ENCODE measurements around the gene CIZ1. TPM values are rescaled to one million over a fixed set of nuclear protein-coding genes. Genes with fewer than 3 reads are reported as not detected.
A peak's percentile ranks its signal among the peaks of the same experiment; 100 is the strongest.

CIZ1 gene
- total RNA-seq, 1 donor from 2014 or later, result 164 TPM

DNA sequence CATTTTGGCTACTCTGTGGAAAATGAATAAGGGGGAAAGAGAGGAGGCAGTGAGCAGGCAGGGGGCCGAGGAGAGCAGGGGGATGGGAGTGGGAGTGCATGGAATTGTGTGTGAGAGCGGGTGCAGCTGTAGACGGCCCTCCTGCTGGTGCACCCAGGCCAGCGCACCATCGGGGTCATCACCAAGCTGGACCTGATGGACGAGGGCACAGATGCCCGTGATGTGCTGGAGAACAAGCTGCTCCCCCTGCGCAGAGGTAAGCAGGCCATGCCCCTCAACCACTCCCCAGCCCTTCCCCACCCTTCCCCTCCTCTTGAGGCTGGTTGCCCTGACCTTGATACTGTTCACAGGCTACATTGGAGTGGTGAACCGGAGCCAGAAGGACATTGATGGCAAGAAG lies 28.5 kb upstream of the CIZ1 start:
- no peak overlapping the region for H3K4me3 Mint-ChIP-seq (ENCODE audit: low read depth)

DNA sequence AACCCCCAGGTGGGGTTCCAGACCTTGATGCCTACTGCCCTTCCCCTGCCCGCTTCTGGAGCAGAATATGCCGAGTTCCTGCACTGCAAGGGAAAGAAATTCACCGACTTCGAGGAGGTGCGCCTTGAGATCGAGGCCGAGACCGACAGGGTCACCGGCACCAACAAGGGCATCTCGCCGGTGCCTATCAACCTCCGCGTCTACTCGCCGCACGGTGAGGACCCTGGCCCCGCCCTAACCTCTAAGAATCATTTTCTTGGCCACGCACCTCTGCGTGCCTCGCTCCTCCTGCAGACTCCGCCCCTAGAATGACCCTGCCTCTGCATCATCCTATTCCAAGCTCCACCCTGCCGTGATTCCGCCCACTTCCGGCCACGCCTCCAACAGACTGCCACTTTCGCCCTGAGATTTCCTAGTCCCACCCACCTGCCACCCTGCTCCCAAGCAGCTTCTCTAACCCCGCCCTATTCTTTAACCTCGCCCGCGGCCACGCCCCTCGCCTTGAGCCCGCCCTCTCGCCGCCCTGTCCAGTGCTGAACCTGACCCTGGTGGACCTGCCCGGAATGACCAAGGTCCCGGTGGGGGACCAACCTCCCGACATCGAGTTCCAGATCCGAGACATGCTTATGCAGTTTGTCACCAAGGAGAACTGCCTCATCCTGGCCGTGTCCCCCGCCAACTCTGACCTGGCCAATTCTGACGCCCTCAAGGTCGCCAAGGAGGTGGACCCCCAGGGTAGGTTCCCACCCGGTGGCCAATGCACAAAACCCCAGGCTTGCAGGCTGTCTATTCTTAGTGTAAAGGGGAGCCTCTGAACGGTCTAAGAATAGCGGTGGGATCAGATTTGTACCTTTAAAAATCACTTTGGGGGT lies 27.4 kb upstream of the CIZ1 start:
- H3K36me3 Mint-ChIP-seq (ENCODE audit: insufficient read depth), result no peaks in the 10 kb centered on the region
- peak; percentile 87 for DNase-seq (ENCODE audit: low spot score, unreplicated experiment)
- H3K27ac Mint-ChIP-seq, result peak overlapping the region; percentile 44
- TF ChIP-seq, protein P1, sequence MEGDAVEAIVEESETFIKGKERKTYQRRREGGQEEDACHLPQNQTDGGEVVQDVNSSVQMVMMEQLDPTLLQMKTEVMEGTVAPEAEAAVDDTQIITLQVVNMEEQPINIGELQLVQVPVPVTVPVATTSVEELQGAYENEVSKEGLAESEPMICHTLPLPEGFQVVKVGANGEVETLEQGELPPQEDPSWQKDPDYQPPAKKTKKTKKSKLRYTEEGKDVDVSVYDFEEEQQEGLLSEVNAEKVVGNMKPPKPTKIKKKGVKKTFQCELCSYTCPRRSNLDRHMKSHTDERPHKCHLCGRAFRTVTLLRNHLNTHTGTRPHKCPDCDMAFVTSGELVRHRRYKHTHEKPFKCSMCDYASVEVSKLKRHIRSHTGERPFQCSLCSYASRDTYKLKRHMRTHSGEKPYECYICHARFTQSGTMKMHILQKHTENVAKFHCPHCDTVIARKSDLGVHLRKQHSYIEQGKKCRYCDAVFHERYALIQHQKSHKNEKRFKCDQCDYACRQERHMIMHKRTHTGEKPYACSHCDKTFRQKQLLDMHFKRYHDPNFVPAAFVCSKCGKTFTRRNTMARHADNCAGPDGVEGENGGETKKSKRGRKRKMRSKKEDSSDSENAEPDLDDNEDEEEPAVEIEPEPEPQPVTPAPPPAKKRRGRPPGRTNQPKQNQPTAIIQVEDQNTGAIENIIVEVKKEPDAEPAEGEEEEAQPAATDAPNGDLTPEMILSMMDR (IDR thresholded peaks at IDR 0.05; ENCODE audit: unreplicated experiment), result peak; percentile 22
- no peaks in the 10 kb centered on the region for H3K9me3 Mint-ChIP-seq (ENCODE audit: low read depth)
- H3K27me3 Mint-ChIP-seq, result peaks cover 3% of the 10 kb centered on the region
- peak overlapping the region; percentile 68 for H3K4me3 Mint-ChIP-seq (ENCODE audit: low read depth)
- peaks cover 6% of the 10 kb centered on the region for H3K4me1 Mint-ChIP-seq (ENCODE audit: low read depth)

More for the DNA sequence above, 28.5 kb upstream of the CIZ1 start:
- Mint-ChIP-seq H3K4me1 (ENCODE audit: low read depth) (peaks cover 6% of the 10 kb centered on the region), H3K27ac (no peak overlapping the region), H3K36me3 (ENCODE audit: insufficient read depth) (no peaks in the 10 kb centered on the region), H3K27me3 (peaks cover 3% of the 10 kb centered on the region), H3K9me3 (ENCODE audit: low read depth) (no peaks in the 10 kb centered on the region)
- DNase-seq (ENCODE audit: low spot score, unreplicated experiment), result no peak
- TF ChIP-seq, protein P1 (IDR thresholded peaks at IDR 0.05; ENCODE audit: unreplicated experiment), result no peak

DNA sequence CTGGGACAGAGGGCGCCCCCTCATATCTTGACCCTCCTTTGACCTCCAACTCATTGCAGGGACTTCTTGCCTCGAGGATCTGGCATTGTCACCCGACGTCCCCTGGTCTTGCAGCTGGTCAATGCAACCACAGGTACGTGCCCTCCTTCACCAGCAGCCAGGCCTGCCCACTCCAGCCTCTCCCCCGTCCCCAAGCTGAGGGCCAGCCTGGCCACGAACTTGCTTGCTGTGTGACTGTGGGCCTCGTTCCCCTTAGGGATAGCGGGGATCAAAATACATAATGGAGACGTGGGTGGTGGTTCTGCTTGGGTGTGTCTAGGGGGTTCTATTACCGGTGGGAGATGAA lies 26.8 kb upstream of the CIZ1 start:
- Mint-ChIP-seq H3K4me3 (ENCODE audit: low read depth) (peak overlapping the region; percentile 68), H3K9me3 (ENCODE audit: low read depth) (no peaks in the 10 kb centered on the region), H3K27me3 (peaks cover 3% of the 10 kb centered on the region), H3K27ac (peak overlapping the region; percentile 44), H3K36me3 (ENCODE audit: insufficient read depth) (no peaks in the 10 kb centered on the region), H3K4me1 (ENCODE audit: low read depth) (peaks cover 6% of the 10 kb centered on the region)
- DNase-seq (ENCODE audit: low spot score, unreplicated experiment), result no peak
- TF ChIP-seq, protein P1 (IDR thresholded peaks at IDR 0.05; ENCODE audit: unreplicated experiment), result no peak

DNA sequence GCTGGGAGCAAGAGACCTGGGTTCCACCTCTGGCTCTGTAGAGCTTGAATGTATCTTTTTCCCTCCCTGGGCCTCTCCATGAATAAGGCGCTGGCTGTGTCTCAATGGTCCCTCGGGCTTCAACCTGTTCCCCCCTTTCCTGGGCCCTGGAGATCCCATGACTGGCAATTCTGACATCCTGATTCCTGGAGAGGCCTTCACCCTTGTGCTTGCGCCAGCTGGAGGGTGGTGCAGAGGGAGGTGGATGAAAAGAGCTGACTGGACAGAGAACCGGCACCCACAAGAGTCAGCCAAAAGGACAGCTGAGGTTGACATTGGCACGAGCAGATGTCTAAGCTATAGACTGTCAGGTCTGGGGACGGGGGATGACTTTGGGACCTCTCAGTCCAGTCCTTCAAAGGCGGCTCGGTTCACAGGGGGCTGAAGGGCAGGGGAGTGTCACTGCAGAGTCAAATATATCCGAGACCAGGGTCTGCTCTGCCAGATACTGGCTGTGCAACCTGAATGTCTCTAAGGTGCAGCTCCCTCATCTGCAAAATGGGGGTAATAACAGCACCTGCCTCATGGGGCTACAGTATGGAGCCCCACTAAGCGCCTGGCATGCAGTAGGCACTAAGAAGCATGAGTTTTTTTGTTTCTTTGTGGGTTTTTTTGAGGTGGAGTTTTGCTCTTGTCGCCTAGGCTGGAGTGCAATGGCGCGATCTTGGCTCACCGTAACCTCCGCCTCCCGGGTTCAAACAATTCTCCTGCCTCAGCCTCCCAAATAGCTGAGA lies 25.6 kb upstream of the CIZ1 start:
- H3K4me1 Mint-ChIP-seq (ENCODE audit: low read depth), result peaks cover 6% of the 10 kb centered on the region
- DNase-seq (ENCODE audit: low spot score, unreplicated experiment), result no peak

More for the DNA sequence above, 25.6 kb upstream of the CIZ1 start:
- TF ChIP-seq, protein P1 (IDR thresholded peaks at IDR 0.05; ENCODE audit: unreplicated experiment), result no peak
- Mint-ChIP-seq H3K27me3 (peaks cover 3% of the 10 kb centered on the region), H3K4me3 (ENCODE audit: low read depth) (no peak overlapping the region), H3K36me3 (ENCODE audit: insufficient read depth) (no peaks in the 10 kb centered on the region), H3K27ac (no peak overlapping the region), H3K9me3 (ENCODE audit: low read depth) (no peaks in the 10 kb centered on the region)

Measured in progenitor cell of endocrine pancreas (in vitro differentiated cells).